Breast epithelium (tissue), 3 donors: ENCODE data around the gene MYRF.

Source experiments
- CTCF ChIP-seq, 3 donors: fragments of 450-650 bp; IDR thresholded peaks; one replicate each; pipeline ENCODE4 v1.5.1; 2016 to 2017; ENCODE audit warnings: antibody characterized with exemption in 3 of 3, mild to moderate bottlenecking in 3 of 3, moderate library complexity in 3 of 3
- POLR2A ChIP-seq: fragments of 450-650 bp; IDR thresholded peaks from one replicate; pipeline ENCODE4 v1.6.1; 2016; ENCODE audit warnings: antibody characterized with exemption, mild to moderate bottlenecking, moderate library complexity

GRCh38 chr11:61739413-61739812 lies 13.0 kb upstream of the MYRF start:
- TF ChIP-seq CTCF (IDR thresholded peaks at IDR 0.05) (no peak), POLR2A (no peak)
